ENCODE measurements around the gene CRYBB2.
"Not testable (repeated sequence)": the region's sequence is repeated elsewhere in the genome, so short reads cannot be mapped to it uniquely, and the experiment has no call there.

DNA sequence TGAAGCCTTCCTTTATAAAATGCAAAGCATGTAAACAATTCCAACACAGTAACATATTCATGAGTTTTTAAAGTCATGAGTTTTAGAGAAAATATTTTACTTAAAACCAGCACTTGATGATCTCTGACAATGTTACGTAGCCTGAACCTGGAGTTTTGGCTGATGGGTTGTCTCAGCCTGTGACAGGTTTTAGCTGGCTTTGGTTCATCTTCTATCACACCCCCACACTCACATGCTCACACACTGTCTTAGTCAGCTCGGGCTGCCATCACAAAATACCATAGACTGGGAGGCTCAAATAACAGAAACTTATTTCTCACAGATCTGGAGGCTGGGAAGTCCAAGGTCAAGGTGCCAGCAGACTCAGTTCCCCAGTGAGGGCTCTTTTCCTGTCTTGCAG is 50.6 kb downstream of the CRYBB2 start:
- not testable (repeated sequence) for TF ChIP-seq POLR2A (IDR thresholded peaks at IDR 0.05; ENCODE audit: low read depth, low read length); TAF1 (IDR thresholded peaks at IDR 0.05; ENCODE audit: borderline replicate concordance, low read depth, low read length); POLR2AphosphoS5 (IDR thresholded peaks at IDR 0.05; ENCODE audit: low read depth, low read length)

All from GM12892 (cell line).